ENCODE results near the gene SERTAD4. TPM values are rescaled to one million over a fixed set of nuclear protein-coding genes. Genes with fewer than 3 reads are reported as not detected.

Gene SERTAD4
- total and polyA plus RNA-seq, 7 donors, result 0.60 to 23.5 (median 4.3) TPM

DNA sequence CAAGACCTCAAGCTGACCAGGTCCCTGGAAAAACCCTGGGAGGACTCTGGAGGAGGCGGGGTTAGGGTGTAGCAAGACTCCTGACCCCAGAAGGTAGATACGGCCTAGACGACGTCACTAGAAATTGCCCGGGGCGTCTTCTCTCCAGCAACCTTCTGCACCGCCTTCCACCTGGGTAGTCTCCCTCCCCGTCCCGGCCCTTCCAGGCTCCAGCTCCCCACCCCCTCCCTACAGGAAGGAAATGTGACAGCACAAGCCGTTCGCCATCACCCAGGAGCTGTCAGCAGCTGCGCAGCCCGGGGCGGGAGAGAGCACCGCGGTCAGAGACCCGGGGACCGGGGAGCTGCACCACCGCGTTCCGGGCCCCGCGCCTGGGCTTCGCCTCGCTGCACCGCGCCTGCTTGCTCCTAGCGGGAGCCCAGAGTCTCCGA, 20.0 kb downstream of the SERTAD4 start:
- intact Hi-C loops (cut with DNase I), result no loop called here
- peak; percentile 77 for DNase-seq
- Histone ChIP-seq H3K36me3 (no peaks in the 10 kb centered on the region), H3K4me1 (peaks cover 0 to 31% (median 26%) of the 10 kb centered on the region in 4 donors), H3K9me3 (no peaks in the 10 kb centered on the region), H3K27ac (peak overlapping the region in 1 of 4 donors; percentile 84), H3K27me3 (peaks cover 0 to 3% (median 0%) of the 10 kb centered on the region in 3 donors), H3K4me3 (no peak overlapping the region)
- 7 to 18% methylated on average over 29 of the region's 29 CpGs for WGBS, 2 donors
- TF ChIP-seq POLR2AphosphoS5 (IDR thresholded peaks at IDR 0.05) (no peak), EP300 (IDR thresholded peaks at IDR 0.05) (no peak)

DNA sequence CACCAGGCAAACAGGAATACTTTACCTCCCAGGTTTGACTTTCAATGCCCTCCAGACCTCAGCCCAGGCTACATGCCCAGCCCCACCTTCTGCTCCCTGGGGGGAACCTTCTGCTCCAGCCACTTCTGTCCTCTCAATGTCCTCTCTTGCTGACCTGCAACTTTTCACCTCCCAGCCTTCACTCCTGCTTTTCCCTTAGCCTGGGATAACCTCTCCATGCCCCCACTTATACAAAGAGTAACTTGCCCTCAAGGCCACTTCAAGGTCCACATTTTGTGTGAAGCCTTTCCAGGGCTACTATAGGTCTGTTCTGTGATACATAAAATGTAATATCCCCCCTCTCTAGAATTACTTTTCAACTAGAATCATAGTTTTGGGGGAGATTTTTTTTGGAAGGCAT, 21.7 kb downstream of the SERTAD4 start:
- TF ChIP-seq EP300 (IDR thresholded peaks at IDR 0.05) (no peak), POLR2A (IDR thresholded peaks at IDR 0.05) (no peak), POLR2AphosphoS5 (IDR thresholded peaks at IDR 0.05) (no peak)
- TF ChIP-seq, protein P1, sequence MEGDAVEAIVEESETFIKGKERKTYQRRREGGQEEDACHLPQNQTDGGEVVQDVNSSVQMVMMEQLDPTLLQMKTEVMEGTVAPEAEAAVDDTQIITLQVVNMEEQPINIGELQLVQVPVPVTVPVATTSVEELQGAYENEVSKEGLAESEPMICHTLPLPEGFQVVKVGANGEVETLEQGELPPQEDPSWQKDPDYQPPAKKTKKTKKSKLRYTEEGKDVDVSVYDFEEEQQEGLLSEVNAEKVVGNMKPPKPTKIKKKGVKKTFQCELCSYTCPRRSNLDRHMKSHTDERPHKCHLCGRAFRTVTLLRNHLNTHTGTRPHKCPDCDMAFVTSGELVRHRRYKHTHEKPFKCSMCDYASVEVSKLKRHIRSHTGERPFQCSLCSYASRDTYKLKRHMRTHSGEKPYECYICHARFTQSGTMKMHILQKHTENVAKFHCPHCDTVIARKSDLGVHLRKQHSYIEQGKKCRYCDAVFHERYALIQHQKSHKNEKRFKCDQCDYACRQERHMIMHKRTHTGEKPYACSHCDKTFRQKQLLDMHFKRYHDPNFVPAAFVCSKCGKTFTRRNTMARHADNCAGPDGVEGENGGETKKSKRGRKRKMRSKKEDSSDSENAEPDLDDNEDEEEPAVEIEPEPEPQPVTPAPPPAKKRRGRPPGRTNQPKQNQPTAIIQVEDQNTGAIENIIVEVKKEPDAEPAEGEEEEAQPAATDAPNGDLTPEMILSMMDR (IDR thresholded peaks at IDR 0.05), result no peak
- Histone ChIP-seq H3K27ac (no peak overlapping the region), H3K4me1 (peaks cover 0 to 46% (median 38%) of the 10 kb centered on the region in 4 donors), H3K27me3 (peaks cover 0 to 3% (median 0%) of the 10 kb centered on the region in 3 donors), H3K36me3 (no peaks in the 10 kb centered on the region), H3K4me3 (no peak overlapping the region), H3K9me3 (no peaks in the 10 kb centered on the region)
- intact Hi-C loops (cut with DNase I), result no loop called here
- no peak for DNase-seq

GRCh38 chr1:210257698-210258529, 25.3 kb downstream of the SERTAD4 start:
- TF ChIP-seq POLR2A (IDR thresholded peaks at IDR 0.05) (no peak), EP300 (IDR thresholded peaks at IDR 0.05) (no peak), POLR2AphosphoS5 (IDR thresholded peaks at IDR 0.05) (peak in 2 of 4 donors; percentile 43 to 55)
- TF ChIP-seq, protein P1 (IDR thresholded peaks at IDR 0.05), result no peak
- no peaks in the 10 kb centered on the region for H3K27me3 ChIP-seq
- no peaks in the 10 kb centered on the region for H3K9me3 ChIP-seq
- no peak overlapping the region for H3K4me3 ChIP-seq
- intact Hi-C loops (cut with DNase I), result no loop called here
- H3K27ac ChIP-seq, result peak overlapping the region in 3 of 4 donors; percentile 23 to 80 (median 61)
- H3K4me1 ChIP-seq, result peaks cover 0 to 47% (median 36%) of the 10 kb centered on the region in 4 donors
- 71 to 85% methylated on average over 13 of the region's 13 CpGs for WGBS, 2 donors
- peak; percentile 74 for DNase-seq
- no peaks in the 10 kb centered on the region for H3K36me3 ChIP-seq

DNA sequence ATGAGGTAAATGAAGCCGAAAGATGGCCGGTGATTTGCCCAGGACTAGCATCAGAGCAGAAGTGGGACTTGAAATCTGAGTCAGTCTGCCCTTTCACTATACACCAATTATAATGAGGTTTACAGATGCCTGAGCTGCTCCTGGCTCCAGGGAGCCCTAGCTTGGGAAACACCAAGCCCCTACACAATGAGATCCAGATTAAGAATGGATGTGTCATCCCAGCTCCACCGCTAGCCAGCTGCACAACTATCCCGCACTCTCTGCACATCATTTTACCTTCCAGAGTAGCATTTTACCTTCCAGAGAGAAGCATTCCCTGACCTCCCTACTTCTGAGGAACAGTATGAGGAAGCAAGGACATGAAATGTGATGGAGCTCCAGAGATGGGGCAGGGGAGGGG, 27.0 kb downstream of the SERTAD4 start:
- WGBS, 2 donors, result 68 to 79% methylated on average over 4 of the region's 4 CpGs
- DNase-seq, result no peak
- H3K4me3 ChIP-seq, result no peak overlapping the region
- TF ChIP-seq POLR2AphosphoS5 (IDR thresholded peaks at IDR 0.05), result no peak
- TF ChIP-seq POLR2A (IDR thresholded peaks at IDR 0.05), result no peak
- no peak for TF ChIP-seq EP300 (IDR thresholded peaks at IDR 0.05)
- TF ChIP-seq, protein P1 (IDR thresholded peaks at IDR 0.05), result no peak
- no peaks in the 10 kb centered on the region for H3K27me3 ChIP-seq
- peak overlapping the region in 1 of 4 donors; percentile 80 for H3K27ac ChIP-seq
- intact Hi-C loops (cut with DNase I), result no loop called here
- H3K36me3 ChIP-seq, result no peaks in the 10 kb centered on the region
- H3K9me3 ChIP-seq, result no peaks in the 10 kb centered on the region
- H3K4me1 ChIP-seq, result peaks cover 0 to 54% (median 39%) of the 10 kb centered on the region in 4 donors

DNA sequence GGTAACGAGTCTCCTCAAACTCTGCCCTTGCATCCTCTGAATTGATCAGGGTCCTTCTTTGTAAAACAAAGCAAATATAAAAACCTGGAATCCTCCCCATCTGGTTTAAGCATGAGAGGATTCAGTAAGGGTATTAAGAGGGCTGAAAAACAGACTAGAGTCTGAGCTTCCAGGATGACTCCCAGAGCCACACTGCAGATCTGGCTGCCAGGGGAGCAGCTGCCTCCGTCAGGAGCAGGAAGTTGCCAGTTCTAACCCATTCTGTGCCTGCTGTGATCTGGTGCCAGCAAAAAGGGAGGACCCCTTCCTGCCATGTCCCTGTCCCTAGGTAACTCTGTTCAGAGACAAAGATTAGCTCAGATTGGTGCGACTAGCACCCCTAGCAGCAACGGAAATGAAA, 27.5 kb downstream of the SERTAD4 start:
- no peaks in the 10 kb centered on the region for H3K9me3 ChIP-seq
- peak overlapping the region in 2 of 4 donors; percentile 40 to 80 for H3K27ac ChIP-seq
- TF ChIP-seq, protein P1 (IDR thresholded peaks at IDR 0.05), result no peak
- no peak for TF ChIP-seq EP300 (IDR thresholded peaks at IDR 0.05)
- TF ChIP-seq POLR2A (IDR thresholded peaks at IDR 0.05), result no peak
- no peak for TF ChIP-seq POLR2AphosphoS5 (IDR thresholded peaks at IDR 0.05)
- intact Hi-C loops (cut with DNase I), result loop anchor here (5.0 kb wide), 1 partner anchor 52 kb away; no protein-coding TSS in a partner anchor
- H3K36me3 ChIP-seq, result no peaks in the 10 kb centered on the region
- no peak for DNase-seq
- peaks cover 0 to 59% (median 42%) of the 10 kb centered on the region in 4 donors for H3K4me1 ChIP-seq
- 68 to 71% methylated on average over 4 of the region's 4 CpGs for WGBS, 2 donors
- no peaks in the 10 kb centered on the region for H3K27me3 ChIP-seq
- H3K4me3 ChIP-seq, result no peak overlapping the region
